Suprapubic skin (tissue), 3 donors: ENCODE results near the gene GTF2IRD1.

Experiments
- POLR2A ChIP-seq, 2 donors: fragments of 450-650 bp; IDR thresholded peaks; one replicate each; pipeline ENCODE4 v1.6.1; 2017; ENCODE audit warnings: antibody characterized with exemption in 2 of 2, mild to moderate bottlenecking in 2 of 2, moderate library complexity in 2 of 2
- TF ChIP-seq, protein P1 (sequence below), 2 donors: fragments of 200-600 bp in 1 of 2; fragments of 450-650 bp in 1 of 2; sonication (generic) in 1 of 2; IDR thresholded peaks; one replicate each; pipeline ENCODE4 v1.5.1; 2016 to 2019; ENCODE audit warnings: antibody characterized with exemption in 2 of 2, mild to moderate bottlenecking in 1 of 2, moderate library complexity in 1 of 2

DNA sequence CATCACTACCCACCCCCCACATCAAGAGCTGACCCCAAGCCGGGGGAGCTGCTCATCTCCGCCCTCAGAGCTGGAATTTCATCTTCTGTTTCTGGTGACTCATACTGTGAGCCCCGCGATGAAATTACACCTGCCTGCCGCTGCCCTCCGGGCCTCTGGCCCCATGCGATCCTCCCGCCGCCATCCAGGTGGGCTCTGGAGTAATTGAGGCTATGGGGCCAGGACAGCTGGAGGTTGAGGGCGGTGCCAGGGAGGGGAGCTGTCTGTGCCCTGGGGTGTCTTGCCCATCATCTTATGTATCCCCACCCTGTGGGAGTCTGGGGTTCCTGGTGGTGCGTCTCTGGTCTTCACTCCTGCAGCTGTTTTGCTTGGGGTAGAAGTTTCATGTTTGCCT, 9.0 kb downstream of the GTF2IRD1 start:
- TF ChIP-seq POLR2A (IDR thresholded peaks at IDR 0.05) = no peak
- TF ChIP-seq, protein P1, sequence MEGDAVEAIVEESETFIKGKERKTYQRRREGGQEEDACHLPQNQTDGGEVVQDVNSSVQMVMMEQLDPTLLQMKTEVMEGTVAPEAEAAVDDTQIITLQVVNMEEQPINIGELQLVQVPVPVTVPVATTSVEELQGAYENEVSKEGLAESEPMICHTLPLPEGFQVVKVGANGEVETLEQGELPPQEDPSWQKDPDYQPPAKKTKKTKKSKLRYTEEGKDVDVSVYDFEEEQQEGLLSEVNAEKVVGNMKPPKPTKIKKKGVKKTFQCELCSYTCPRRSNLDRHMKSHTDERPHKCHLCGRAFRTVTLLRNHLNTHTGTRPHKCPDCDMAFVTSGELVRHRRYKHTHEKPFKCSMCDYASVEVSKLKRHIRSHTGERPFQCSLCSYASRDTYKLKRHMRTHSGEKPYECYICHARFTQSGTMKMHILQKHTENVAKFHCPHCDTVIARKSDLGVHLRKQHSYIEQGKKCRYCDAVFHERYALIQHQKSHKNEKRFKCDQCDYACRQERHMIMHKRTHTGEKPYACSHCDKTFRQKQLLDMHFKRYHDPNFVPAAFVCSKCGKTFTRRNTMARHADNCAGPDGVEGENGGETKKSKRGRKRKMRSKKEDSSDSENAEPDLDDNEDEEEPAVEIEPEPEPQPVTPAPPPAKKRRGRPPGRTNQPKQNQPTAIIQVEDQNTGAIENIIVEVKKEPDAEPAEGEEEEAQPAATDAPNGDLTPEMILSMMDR (IDR thresholded peaks at IDR 0.05) = no peak
